ENCODE data around the gene CRYGB. TPM values are rescaled to one million over a fixed set of nuclear protein-coding genes. Genes with fewer than 3 reads are reported as not detected.

CRYGB gene
- total and polyA plus RNA-seq, 2 of the 13 experiments (the other 11 are each of a cell fraction or from before 2014, with no cell fraction given): not detected

- no peak for TF ChIP-seq ZFP82 (CRISPR knock-in tag; IDR thresholded peaks at IDR 0.05; ENCODE audit: borderline replicate concordance)
- no peak for TF ChIP-seq BHLHE40 (IDR thresholded peaks at IDR 0.05; ENCODE audit: low read length)
- peak; percentile 64; the same call in 1 of the 2 replicates for TF ChIP-seq ARID5B (CRISPR knock-in tag; IDR thresholded peaks at IDR 0.05)
- TF ChIP-seq KAT8 (CRISPR knock-in tag; IDR thresholded peaks at IDR 0.05): peak; percentile 38; the same call in 1 of the 2 replicates
- no peak for TF ChIP-seq PHB2 (IDR thresholded peaks at IDR 0.05; ENCODE audit: partially characterized antibody)
- 0 out of 2 replicates have a peak, but pooled peaks have one; percentile 29 for TF ChIP-seq ATF1 (CRISPR knock-in tag; IDR thresholded peaks at IDR 0.05)
- TF ChIP-seq ZGPAT (CRISPR knock-in tag; IDR thresholded peaks at IDR 0.05): peak; percentile 45; the same call in 1 of the 2 replicates
Measured at GRCh38 chr2:208175069-208175839, 29.3 kb upstream of the CRYGB start (continued).

Data from HepG2 (cell line).